Ishikawa (cell line): ENCODE measurements around the gene BTBD8.

Source experiments
- MAX ChIP-seq: IDR thresholded peaks from 2 replicates; pipeline ENCODE4 v1.6.1; 2012
- NFIC ChIP-seq: IDR thresholded peaks from 2 replicates; pipeline ENCODE4 v1.6.1; 2012
- TAF1 ChIP-seq: IDR thresholded peaks from 2 replicates; pipeline ENCODE4 v1.6.1; 2012; ENCODE audit warnings: low read depth, mild to moderate bottlenecking
- TCF12 ChIP-seq: IDR thresholded peaks from 2 replicates; pipeline ENCODE4 v1.6.1; 2012; ENCODE audit warnings: low read depth
- ZBTB7A ChIP-seq: IDR thresholded peaks from 2 replicates; pipeline ENCODE4 v1.6.1; 2012; ENCODE audit warnings: low read depth

GRCh38 chr1:92165389-92165788 is 85.2 kb downstream of the BTBD8 start:
- no peak for TF ChIP-seq ZBTB7A
- TF ChIP-seq TAF1: no peak
- TF ChIP-seq NFIC: no peak
- TF ChIP-seq MAX: no peak
- TF ChIP-seq TCF12: no peak
